KOPT-K1 (cell line): ENCODE measurements around the gene CES2.
"Not testable (repeated sequence)": the region's sequence is repeated elsewhere in the genome, so short reads cannot be mapped to it uniquely, and the experiment has no call there.

Source experiments
- H3K27ac ChIP-seq: fragments of 200-600 bp; sonication (generic); 2 replicates; pipeline ENCODE4 v1.5.1; 2016; ENCODE audit warnings: antibody characterized with exemption, mild to moderate bottlenecking, low read depth, low read length; ENCODE audit not compliant: poor library complexity, severe bottlenecking
- H3K36me3 ChIP-seq: fragments of 200-600 bp; sonication (generic); 2 replicates; pipeline ENCODE4 v1.5.1; 2017; ENCODE audit warnings: antibody characterized with exemption, mild to moderate bottlenecking, low read length, moderate library complexity; ENCODE audit not compliant: insufficient read depth
- H3K9me3 ChIP-seq: fragments of 200-600 bp; sonication (generic); 2 replicates; pipeline ENCODE4 v1.5.1; 2017; ENCODE audit warnings: antibody characterized with exemption, low read length, mild to moderate bottlenecking; ENCODE audit not compliant: insufficient read depth, poor library complexity, severe bottlenecking

CES2 gene, protein sequence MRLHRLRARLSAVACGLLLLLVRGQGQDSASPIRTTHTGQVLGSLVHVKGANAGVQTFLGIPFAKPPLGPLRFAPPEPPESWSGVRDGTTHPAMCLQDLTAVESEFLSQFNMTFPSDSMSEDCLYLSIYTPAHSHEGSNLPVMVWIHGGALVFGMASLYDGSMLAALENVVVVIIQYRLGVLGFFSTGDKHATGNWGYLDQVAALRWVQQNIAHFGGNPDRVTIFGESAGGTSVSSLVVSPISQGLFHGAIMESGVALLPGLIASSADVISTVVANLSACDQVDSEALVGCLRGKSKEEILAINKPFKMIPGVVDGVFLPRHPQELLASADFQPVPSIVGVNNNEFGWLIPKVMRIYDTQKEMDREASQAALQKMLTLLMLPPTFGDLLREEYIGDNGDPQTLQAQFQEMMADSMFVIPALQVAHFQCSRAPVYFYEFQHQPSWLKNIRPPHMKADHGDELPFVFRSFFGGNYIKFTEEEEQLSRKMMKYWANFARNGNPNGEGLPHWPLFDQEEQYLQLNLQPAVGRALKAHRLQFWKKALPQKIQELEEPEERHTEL

DNA sequence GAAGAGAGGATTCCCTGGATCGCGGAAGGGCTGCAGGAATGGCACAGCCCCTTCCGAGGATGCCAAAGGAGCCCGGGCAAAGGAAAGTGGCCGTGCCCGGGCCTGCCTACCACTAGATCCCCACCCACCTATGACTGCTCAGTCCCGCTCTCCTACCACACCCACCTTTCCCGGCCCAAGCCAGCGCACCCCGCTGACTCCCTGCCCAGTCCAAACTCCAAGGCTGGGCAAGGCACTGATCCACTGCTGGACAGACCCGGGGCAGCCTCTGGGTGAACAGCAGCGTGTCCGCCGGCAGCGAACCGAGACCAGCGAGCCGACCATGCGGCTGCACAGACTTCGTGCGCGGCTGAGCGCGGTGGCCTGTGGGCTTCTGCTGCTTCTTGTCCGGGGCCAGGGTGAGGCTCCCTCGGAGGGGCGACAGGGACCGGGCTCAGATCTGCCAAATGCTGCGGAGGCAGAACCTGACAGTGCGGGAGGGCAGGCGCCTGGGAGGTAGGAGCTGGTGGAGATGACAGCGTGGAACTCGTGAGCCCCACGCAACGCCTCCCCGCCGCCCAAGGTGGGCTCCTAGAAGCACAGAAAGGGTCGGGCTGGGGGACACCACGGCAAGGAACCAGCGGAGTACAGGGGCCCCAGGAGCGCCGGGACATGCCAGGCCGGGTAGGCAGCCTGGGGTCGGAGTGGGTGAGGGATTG, at the start of gene CES2:
TSS of gene CES2 (plus strand) at position 203 of the 698 bp plus-strand sequence. CDS start at position 323, 120 bp downstream.
- peak within 1 kb of the TSS; percentile 89 for H3K27ac ChIP-seq
- H3K36me3 ChIP-seq = peaks cover 46% of the 10 kb centered on the region
- H3K9me3 ChIP-seq = no peaks in the 10 kb centered on the region

DNA sequence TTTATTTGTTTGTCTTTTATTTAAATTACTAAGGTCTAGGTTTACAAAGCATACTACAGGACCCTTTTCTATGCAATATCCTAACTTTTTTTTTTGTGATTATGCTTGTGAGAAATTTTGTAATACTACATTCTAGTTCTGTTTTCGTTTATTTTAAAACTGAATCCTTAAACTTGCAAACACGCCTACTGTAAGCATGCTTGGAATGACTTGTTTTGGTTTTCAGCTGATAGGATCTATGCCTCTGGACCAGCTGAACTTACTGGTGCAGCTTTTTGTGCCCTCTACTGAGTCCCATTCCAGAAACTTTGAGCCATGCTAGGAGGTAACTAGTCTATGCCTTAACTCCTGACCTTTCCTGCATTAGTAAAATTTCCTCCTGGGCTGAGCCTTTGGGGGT, 49.0 kb upstream of the CES2 start:
- H3K27ac ChIP-seq = no peak overlapping the region
- H3K9me3 ChIP-seq = no peaks in the 10 kb centered on the region
- H3K36me3 ChIP-seq = peaks cover 80% of the 10 kb centered on the region

- Histone ChIP-seq H3K9me3 (no peaks in the 10 kb centered on the region), H3K27ac (no peak overlapping the region), H3K36me3 (peaks cover 83% of the 10 kb centered on the region)
Measured at GRCh38 chr16:66886914-66887313, 48.4 kb upstream of the CES2 start.

GRCh38 chr16:66888647-66889615, 46.4 kb upstream of the CES2 start:
- peaks cover 76% of the 10 kb centered on the region for H3K36me3 ChIP-seq
- H3K9me3 ChIP-seq = no peaks in the 10 kb centered on the region

GRCh38 chr16:66889622-66890021, 45.7 kb upstream of the CES2 start:
- Histone ChIP-seq H3K36me3 (peaks cover 77% of the 10 kb centered on the region), H3K27ac (no peak overlapping the region), H3K9me3 (no peaks in the 10 kb centered on the region)

More at GRCh38 chr16:66888647-66889615, 46.4 kb upstream of the CES2 start:
- H3K27ac ChIP-seq = no peak overlapping the region

GRCh38 chr16:66890799-66891198, 44.5 kb upstream of the CES2 start:
- Histone ChIP-seq H3K27ac (no peak overlapping the region), H3K36me3 (peaks cover 69% of the 10 kb centered on the region), H3K9me3 (no peaks in the 10 kb centered on the region)

- Histone ChIP-seq H3K36me3 (peaks cover 64% of the 10 kb centered on the region), H3K9me3 (no peaks in the 10 kb centered on the region), H3K27ac (no peak overlapping the region)
Measured at GRCh38 chr16:66891360-66891759, 44.0 kb upstream of the CES2 start.

- Histone ChIP-seq H3K36me3 (peaks cover 59% of the 10 kb centered on the region), H3K9me3 (no peaks in the 10 kb centered on the region), H3K27ac (no peak overlapping the region)
Measured at GRCh38 chr16:66891797-66892196, 43.5 kb upstream of the CES2 start.

- H3K9me3 ChIP-seq = no peaks in the 10 kb centered on the region
- no peak overlapping the region for H3K27ac ChIP-seq
- peaks cover 37% of the 10 kb centered on the region for H3K36me3 ChIP-seq
Measured at GRCh38 chr16:66894055-66894454, 41.3 kb upstream of the CES2 start.

DNA sequence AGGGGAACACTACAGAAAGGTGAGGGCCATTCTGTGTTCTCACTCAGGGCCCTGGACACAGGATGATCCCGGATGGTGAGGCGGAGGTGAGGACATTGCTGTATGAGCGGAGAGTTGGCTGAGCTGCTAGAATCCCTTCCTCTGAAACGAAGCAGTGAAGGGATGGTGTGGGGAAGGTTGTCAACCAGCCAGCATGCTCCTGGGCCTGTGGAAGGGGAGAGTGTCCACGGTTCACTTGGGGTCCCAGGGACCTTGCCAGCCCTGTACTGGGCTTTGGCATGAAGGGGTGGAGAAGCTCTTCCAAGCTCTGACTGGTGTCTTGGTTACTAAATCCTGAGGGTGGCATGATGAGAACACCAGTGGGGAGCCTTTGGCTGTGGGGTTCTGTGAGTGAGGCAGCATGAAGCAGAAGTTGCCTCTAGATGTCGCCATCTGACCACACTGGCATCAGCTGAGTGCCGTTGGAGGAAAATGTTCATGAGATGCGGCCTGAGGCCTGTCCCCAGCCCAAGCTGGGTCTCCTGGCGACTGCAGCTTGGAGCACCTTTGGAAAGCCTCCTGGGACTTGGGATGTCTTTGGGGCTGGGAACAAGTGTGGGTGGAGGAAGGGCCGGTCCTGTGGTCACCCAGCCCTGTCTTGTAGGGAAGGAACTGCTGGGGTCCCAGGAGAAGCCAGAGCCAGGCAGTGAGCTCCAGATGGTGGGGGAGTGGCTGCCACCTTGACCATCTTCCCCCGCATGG, 40.2 kb upstream of the CES2 start:
- no peaks in the 10 kb centered on the region for H3K9me3 ChIP-seq
- peaks cover 28% of the 10 kb centered on the region; the same call in 1 of the 2 replicates for H3K36me3 ChIP-seq
- H3K27ac ChIP-seq = no peak overlapping the region

DNA sequence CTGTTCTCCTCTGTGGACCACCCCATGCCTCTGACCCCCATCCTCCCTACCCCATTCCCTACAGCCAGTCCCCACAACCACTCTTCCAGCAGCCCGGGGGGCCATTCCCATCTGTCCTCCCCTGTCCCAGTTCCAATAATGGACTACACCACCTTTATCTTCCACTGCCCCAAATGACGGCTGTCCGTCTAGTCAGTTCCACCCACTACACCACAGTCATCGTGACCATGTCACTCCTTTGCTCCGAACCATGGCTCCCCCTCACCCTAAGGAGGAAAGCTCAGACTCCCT, 39.7 kb upstream of the CES2 start:
- H3K27ac ChIP-seq = no peak overlapping the region
- no peaks in the 10 kb centered on the region for H3K9me3 ChIP-seq
- H3K36me3 ChIP-seq = peaks cover 22% of the 10 kb centered on the region; the same call in 1 of the 2 replicates

DNA sequence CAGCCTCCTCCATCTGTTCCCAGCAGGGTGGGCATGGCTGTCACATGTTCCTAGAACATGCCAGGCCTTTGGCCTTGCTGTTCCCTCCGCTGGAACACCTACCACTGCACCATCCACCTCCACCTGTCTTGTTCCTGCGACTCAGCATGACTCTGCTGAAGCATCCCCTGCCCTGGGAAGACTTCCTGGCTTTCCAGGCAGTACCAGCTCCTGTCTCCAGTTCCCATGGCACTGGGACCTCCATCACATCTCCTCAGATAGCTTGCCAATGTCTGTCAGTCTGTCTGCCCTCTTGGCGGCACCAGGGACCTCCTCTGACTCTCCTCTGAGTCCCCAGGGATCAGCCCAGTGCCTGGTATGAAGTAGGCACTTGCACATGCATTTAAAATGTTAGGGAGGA, 39.3 kb upstream of the CES2 start:
- H3K9me3 ChIP-seq = no peaks in the 10 kb centered on the region
- H3K36me3 ChIP-seq = peaks cover 19% of the 10 kb centered on the region; the same call in 1 of the 2 replicates
- H3K27ac ChIP-seq = no peak overlapping the region

DNA sequence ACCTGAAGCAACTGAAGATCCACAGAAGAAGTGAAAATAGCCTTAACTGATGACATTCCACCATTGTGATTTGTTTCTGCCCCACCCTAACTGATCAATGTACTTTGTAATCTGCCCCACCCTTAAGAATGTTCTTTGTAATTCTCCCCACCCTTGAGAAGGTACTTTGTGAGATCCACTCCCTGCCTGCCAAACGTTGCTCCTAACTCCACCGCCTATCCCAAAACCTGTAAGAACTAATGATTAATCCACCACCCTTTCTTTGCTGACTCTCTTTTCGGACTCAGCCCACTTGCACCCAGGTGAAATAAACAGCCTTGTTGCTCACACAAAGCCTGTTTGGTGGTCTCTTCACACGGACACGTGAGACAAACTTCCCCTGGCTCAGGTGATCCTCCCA, 38.6 kb upstream of the CES2 start:
- not testable (repeated sequence) for H3K27ac ChIP-seq, H3K9me3 ChIP-seq
- H3K36me3 ChIP-seq = peaks cover 12% of the 10 kb centered on the region; the same call in 1 of the 2 replicates

GRCh38 chr16:66898207-66898606, 37.1 kb upstream of the CES2 start:
- no peaks in the 10 kb centered on the region for H3K9me3 ChIP-seq
- no peak overlapping the region for H3K27ac ChIP-seq
- peaks cover 12% of the 10 kb centered on the region; the same call in 1 of the 2 replicates for H3K36me3 ChIP-seq
